ENCODE results near the gene SRL.
"Not testable (repeated sequence)": the region's sequence is repeated elsewhere in the genome, so short reads cannot be mapped to it uniquely, and the experiment has no call there.

The SRL gene

GRCh38 chr16:4220358-4220757 lies 21.5 kb downstream of the SRL start:
- no peak for DNase-seq

GRCh38 chr16:4218202-4218601 lies 23.7 kb downstream of the SRL start:
- DNase-seq, result no peak

GRCh38 chr16:4217204-4218131 lies 24.4 kb downstream of the SRL start:
- no peak for DNase-seq

DNA sequence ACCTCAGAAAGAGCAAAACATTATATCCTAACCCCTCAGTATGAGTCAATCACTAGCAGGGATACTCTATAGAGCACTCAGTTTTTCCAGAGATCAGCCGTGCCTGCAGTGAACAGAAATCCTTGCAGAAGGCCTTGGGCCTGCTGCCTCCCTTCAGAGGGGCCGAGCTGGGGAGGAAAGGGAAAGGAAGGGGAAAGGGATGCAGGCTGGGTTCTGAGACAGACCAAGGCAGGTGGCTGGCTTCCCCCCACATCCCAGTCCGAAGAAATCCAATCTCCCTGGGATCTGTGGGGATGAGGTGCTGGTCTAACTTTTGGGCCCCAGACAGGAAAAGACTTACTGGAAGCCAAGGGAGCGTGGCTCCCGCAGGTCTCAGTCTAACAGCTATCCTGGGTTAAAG lies 25.3 kb downstream of the SRL start:
- no peak for DNase-seq

- DNase-seq, result no peak
Observed at GRCh38 chr16:4215106-4215505, 26.8 kb downstream of the SRL start.

GRCh38 chr16:4214215-4214621 lies 27.7 kb downstream of the SRL start:
- DNase-seq, result no peak

DNA sequence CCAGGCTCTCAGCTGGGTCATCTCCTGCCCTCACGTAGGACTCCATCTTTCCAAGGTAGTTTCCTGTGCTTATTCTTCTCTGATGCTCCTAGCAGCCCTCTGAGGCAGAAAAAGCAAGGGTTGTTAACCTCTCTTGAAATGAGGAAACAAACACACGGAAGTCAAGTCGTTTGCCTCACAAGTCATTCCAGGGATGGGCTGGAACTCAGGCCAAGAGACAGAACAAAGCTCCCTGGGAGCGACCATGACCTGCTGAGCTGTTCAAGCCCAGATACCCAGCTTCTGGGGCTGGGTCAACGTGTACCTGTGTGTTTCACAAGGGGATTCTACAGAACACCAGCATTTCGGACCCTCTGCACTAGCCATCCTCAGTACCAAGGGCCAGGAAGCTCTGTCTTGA lies 28.1 kb downstream of the SRL start:
- DNase-seq, result no peak

DNA sequence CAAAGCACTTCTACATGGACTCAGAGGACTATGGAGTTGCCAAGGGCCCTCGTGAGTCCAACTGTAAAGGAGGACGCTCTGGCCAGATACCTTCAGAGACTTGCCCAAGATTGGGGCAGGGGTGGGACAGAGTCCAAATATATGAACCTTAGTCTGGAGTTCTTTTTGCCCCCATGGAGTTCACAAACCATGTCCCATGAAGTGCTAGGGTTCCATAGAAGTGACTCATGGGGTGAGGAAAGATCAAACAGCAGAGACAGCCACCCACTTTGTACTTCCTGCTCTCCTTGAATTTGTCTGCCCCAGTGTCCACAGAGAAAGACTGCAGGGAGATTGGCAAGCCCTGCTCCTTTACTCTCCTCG lies 29.0 kb downstream of the SRL start:
- no peak for DNase-seq

GRCh38 chr16:4212211-4212933 lies 29.5 kb downstream of the SRL start:
- no peak for DNase-seq

DNA sequence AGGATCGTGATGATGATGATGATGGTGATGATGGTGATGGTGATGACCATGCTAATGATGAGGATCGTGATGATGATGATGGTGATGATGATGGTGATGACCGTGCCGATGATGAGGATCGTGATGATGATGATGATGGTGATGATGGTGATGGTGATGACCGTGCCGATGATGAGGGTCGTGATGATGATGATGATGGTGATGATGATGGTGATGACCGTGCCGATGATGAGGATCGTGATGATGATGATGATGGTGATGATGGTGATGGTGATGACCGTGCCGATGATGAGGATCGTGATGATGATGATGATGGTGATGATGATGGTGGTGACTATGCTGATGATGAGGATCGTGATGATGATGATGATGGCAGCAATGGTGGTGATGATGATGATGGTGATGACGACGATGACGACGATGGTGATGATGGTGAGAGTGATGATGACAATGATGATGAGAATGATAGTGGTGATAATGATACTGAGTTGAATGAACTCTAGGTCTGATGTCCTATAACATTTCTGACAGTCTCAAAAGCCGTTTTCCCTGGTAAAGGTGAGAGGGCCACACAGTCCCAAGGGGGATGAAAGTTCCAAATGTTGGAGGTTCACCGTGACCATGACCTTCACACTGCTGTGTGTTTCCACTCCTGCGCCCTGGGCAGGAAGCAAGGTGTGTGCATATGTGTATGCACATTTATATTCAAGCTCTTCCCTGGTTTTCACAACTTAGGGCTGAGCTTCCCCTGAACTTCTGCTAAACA lies 30.3 kb downstream of the SRL start:
- not testable (repeated sequence) for DNase-seq

GRCh38 chr16:4209666-4210065 lies 32.2 kb downstream of the SRL start:
- no peak for DNase-seq

- DNase-seq, result no peak
Observed at GRCh38 chr16:4208341-4208751, 33.5 kb downstream of the SRL start.

GRCh38 chr16:4207683-4208340 lies 34.1 kb downstream of the SRL start:
- no peak for DNase-seq

DNA sequence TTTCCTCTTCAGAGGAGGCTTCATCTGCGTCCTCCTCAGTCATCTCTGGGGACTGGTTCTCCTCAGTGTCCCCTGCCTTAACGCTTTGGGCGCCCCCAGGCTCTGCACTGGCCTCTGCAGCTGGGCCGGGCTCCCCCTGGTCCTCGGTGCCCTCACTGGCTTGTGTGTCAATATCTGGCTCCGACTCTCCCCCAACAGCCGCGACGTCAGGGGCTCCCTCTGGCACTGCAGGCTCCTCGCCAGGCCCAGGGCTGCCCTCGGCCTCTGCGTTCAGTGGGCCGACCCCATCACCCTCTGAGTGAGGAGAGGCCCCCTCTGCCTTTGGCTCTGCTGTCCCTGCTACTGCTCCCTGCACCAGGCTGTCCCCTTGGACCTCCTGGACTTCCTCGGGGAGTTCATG lies 34.7 kb downstream of the SRL start:
- no peak for DNase-seq

GRCh38 chr16:4206680-4207079 lies 35.2 kb downstream of the SRL start:
- no peak for DNase-seq

- DNase-seq, result no peak
Observed at GRCh38 chr16:4205971-4206370, 35.9 kb downstream of the SRL start.

- DNase-seq, result no peak
Observed at GRCh38 chr16:4204521-4204920, 37.4 kb downstream of the SRL start.

DNA sequence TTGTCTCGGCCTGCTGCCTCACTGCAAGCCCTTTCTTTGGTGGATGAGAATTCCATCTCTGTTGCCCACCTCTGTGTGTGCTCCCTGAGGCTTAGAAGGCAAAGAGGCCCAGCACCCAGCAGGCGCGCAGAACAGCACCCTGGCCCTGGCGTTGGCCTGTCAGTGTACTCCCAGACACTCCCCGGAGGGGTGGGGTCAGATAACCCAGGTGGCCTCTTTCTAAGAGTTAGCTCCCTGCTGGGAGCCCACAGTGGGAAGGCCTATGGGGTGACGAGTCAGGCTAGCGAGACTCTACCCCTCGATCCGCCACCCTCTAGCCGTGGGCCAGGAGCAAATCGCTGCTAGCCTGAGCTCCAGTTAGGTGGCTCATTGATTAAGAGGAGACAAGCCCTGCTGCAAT lies 38.1 kb downstream of the SRL start:
- DNase-seq, result no peak

DNA sequence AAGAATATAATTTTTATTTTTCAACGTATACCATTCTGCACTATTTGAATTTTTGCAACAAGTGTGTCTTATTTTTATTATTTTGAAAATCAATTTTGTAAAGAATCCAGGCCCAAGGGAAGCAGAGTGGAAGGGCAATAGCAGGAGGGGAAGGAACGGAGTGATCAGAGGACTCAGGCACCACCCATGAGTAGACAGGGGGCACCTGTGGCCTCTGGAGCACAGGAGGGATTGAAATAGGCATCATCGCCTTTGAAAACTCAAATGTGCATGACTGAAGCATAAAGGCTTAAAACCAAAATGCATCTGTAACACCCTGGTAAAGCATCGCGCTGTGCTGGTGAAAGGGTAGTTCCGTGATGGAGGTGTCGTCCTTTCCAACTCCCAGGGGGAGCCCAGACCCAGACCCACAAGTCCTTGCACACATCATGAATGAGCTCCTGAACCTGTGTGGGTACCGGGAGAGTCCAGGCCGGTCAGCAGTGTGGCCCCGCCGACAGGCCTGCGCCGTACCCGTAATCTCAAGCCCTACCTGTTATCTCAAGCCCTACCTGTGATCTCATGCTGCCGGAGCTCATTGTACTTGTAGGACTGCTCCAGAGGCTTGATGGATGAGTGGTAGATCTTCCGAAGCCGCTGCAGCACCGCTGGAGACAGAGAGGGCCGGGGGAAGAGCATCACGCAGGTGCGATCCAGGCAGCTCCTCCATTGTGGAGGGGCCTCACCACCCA lies 39.1 kb downstream of the SRL start:
- DNase-seq, result no peak

- DNase-seq, result no peak
Observed at GRCh38 chr16:4200781-4201137, 41.1 kb downstream of the SRL start.

DNA sequence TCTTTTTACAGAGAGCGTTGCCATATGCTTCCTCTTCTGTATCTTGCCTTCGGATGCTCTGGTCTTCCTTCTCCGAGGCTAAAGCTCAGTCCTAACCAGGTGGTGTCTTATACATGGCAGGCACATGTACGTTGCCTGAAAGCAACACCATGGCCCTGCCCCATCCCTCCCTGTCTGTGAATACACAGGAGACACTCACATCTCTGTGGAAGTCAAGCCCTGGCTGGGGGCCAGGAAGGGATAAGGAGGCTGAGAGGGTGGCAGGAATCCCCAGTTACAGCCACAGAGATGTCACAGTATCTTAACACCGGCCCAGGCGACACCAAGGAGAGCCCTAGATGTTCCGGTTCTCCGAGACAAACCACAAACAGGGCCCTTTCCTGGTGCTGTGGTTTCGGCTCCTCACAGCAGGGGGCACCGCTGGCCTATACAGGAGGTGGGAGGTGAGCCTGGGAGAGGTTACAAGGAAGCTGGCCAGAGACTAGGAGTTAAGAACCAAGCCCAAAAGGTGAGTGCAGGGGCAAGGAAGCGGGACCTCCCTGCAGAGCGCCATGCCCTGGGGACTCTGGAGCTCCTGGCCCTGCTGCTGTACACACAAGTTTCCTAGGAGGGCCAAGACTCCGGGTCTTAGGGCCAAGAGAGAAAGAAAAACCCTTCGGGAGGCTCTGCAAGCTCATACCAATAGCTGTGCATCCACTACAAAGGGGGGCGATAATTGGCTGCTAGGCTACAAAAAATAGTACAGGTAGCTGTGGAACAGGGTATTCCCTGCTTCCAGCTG lies 41.7 kb downstream of the SRL start:
- DNase-seq, result no peak

DNA sequence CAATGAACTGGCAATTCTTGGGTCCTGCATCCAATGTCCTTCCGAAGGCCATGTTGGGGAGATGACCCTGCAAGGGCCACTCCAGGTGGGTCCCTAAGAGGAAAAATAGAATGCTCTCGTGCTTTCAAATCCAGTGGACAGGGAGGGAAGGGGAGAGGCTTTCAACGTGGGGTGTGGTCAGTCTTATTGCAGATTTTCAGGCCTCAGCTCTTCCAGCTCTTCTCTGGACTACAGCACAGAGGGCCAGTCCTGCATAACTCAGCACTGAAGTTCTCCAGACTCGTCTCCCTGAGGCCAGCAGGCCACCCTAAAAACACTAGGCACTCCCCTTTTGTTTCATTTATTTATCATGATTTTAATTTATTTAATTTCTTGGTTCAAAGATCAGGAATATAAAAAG lies 43.1 kb downstream of the SRL start:
- DNase-seq, result no peak
